ENCODE measurements around the gene SMDT1. TPM values are rescaled to one million over a fixed set of nuclear protein-coding genes. Genes with fewer than 3 reads are reported as not detected.

SMDT1 gene
- total and polyA plus RNA-seq, 2 donors (not counting 3 experiments of a cell fraction or from before 2014, with no cell fraction given), result 61.2 to 74.2 TPM

- BruUV-seq (replicated peaks), result TSS peak; percentile 8
- intact Hi-C loops (cut with micrococcal nuclease), result loop anchor here (1.0 kb wide), 1 partner anchor 10 kb away; the partner anchor contains the start of gene NDUFA6
- DNase-seq (ENCODE audit: low read depth, low spot score) (peak; percentile 68), FAIRE-seq (no peak)
- Histone ChIP-seq H3K4me1 (ENCODE audit: control insufficient read depth, extremely low read depth, insufficient read depth, low read length) (peaks cover 12% of the 10 kb centered on the region), H3K27me3 (ENCODE audit: control insufficient read depth in 2 of 2, insufficient read depth in 2 of 2, low read length in 2 of 2) (no peaks in the 10 kb centered on the region), H3K9me3 (replicated peaks; ENCODE audit: control insufficient read depth, insufficient read depth, low read length) (no peaks in the 10 kb centered on the region), H2AFZ (ENCODE audit: low read depth, low read length) (peak overlapping the region; percentile 49), H3K9me1 (replicated peaks; ENCODE audit: control insufficient read depth, extremely low read depth, insufficient read depth, low read length) (no peaks in the 10 kb centered on the region), H3K4me2 (ENCODE audit: insufficient read depth, low read length) (peak overlapping the region; percentile 90), H3K9ac (replicated peaks; ENCODE audit: extremely low read depth, insufficient read depth, low read length) (peak overlapping the region; percentile 91), H4K20me1 (replicated peaks; ENCODE audit: control insufficient read depth, extremely low read depth, insufficient read depth, low read length) (no peaks in the 10 kb centered on the region), H3K27ac (ENCODE audit: insufficient read depth, low read depth, low read length) (peak overlapping the region; percentile 84), H3K79me2 (ENCODE audit: control insufficient read depth, insufficient read depth, low read length) (peaks cover 11% of the 10 kb centered on the region), H3K36me3 (ENCODE audit: control insufficient read depth in 2 of 2, extremely low read depth in 1 of 2, insufficient read depth in 2 of 2, low read length in 2 of 2) (peaks cover 12 to 25% of the 10 kb centered on the region in 2 experiments), H3K4me3 (replicated peaks in 1 of 3; ENCODE audit: insufficient read depth in 1 of 3, low read depth in 1 of 3, low read length in 3 of 3) (peak overlapping the region; percentile 59 to 96 (median 79))
- dilution Hi-C loops (cut with MboI; ENCODE audit: extremely low pct_ligation_motif_present, low sequenced_read_pairs), result no loop called here
- ChIA-PET CTCF (interaction anchor here (0.9 to 3.0 kb wide), 4 partner anchors 11 to 383 kb away, joined by 3 to 26 read pairs (median 4); partner anchors contain the start of gene NDUFA6), POLR2A (interaction anchor here (0.5 to 1.5 kb wide), 2 partner anchors 8 to 10 kb away, joined by 3 to 5 read pairs; partner anchors contain the start of gene NDUFA6)
- TF ChIP-seq CTCF (IDR thresholded peaks at IDR 0.05; ENCODE audit: extremely low read depth in 1 of 2, insufficient read depth in 1 of 2, low read depth in 1 of 2, low read length in 2 of 2), result no peak
- no peak for TF ChIP-seq MYC (IDR thresholded peaks at IDR 0.05; ENCODE audit: low read depth, low read length)
- TF ChIP-seq EZH2 (IDR thresholded peaks at IDR 0.05; ENCODE audit: borderline replicate concordance, low read depth, low read length, severe bottlenecking), result no peak
- no peak for TF ChIP-seq GATA2 (IDR thresholded peaks at IDR 0.05; ENCODE audit: insufficient read depth, insufficient read length, low read depth, low read length)
- no peak for TF ChIP-seq JUN (IDR thresholded peaks at IDR 0.05; ENCODE audit: borderline replicate concordance, insufficient read depth, insufficient read length, low read depth)
- TF ChIP-seq FOS (IDR thresholded peaks at IDR 0.05; ENCODE audit: borderline replicate concordance, insufficient read depth, low read length), result no peak
- no peak for TF ChIP-seq MAX (IDR thresholded peaks at IDR 0.05; ENCODE audit: insufficient read depth, insufficient read length)
- no peak for TF ChIP-seq POLR2A (IDR thresholded peaks at IDR 0.05; ENCODE audit: low read depth, low read length)
Measured at GRCh38 chr22:42080287-42080686, 787 bp downstream of the SMDT1 start.
